ENCODE measurements around the gene PCDHAC1.

DNA sequence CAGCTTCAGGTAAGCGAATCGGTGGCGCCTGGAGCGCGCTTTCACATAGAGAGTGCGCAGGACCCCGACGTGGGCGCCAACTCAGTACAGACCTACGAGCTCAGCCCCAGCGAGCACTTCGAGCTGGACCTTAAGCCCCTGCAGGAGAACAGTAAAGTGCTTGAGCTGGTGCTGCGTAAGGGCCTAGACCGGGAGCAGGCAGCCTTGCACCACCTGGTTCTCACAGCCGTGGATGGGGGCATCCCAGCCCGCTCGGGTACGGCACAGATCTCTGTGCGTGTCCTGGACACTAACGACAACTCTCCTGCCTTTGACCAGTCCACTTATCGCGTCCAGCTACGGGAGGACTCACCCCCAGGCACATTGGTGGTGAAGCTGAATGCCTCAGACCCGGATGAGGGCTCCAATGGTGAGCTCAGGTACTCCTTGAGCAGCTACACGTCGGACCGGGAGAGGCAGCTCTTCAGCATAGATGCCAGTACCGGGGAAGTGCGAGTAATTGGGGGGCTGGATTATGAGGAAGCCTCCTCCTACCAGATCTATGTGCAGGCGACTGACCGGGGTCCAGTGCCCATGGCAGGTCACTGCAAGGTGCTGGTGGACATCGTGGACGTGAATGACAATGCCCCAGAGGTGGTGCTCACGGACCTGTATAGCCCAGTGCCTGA, 41.3 kb downstream of the PCDHAC1 start:
- TF ChIP-seq, protein P1, sequence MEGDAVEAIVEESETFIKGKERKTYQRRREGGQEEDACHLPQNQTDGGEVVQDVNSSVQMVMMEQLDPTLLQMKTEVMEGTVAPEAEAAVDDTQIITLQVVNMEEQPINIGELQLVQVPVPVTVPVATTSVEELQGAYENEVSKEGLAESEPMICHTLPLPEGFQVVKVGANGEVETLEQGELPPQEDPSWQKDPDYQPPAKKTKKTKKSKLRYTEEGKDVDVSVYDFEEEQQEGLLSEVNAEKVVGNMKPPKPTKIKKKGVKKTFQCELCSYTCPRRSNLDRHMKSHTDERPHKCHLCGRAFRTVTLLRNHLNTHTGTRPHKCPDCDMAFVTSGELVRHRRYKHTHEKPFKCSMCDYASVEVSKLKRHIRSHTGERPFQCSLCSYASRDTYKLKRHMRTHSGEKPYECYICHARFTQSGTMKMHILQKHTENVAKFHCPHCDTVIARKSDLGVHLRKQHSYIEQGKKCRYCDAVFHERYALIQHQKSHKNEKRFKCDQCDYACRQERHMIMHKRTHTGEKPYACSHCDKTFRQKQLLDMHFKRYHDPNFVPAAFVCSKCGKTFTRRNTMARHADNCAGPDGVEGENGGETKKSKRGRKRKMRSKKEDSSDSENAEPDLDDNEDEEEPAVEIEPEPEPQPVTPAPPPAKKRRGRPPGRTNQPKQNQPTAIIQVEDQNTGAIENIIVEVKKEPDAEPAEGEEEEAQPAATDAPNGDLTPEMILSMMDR (conservative IDR thresholded peaks at IDR 0.05; ENCODE audit: low read depth, low read length) = no peak
- TF ChIP-seq EZH2 (IDR thresholded peaks at IDR 0.05; ENCODE audit: low read length, unreplicated experiment) = no peak

All from PC-3 (cell line).